ENCODE results near the gene CORO2A.

DNA sequence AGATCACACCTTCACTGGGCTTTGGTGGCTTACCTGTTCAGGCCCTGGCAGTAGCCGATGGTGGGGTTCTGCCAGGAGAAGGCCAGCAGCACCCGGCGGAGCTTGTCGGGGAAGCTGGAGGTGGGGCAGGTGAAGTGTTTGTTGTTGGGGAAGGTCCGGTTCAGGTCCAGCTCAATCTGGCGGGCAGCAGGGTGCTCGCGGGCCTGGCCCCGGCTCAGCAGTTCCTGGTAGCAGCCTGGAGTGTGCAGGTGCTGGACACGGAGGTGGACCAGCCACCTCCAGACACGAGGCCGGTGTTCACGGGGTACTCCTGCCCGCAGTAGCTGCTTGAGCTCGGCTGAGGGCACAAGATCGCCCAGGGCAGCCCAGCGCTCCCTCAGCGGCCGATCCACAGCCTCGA is 16.2 kb upstream of the CORO2A start:
- TF ChIP-seq, protein P1, sequence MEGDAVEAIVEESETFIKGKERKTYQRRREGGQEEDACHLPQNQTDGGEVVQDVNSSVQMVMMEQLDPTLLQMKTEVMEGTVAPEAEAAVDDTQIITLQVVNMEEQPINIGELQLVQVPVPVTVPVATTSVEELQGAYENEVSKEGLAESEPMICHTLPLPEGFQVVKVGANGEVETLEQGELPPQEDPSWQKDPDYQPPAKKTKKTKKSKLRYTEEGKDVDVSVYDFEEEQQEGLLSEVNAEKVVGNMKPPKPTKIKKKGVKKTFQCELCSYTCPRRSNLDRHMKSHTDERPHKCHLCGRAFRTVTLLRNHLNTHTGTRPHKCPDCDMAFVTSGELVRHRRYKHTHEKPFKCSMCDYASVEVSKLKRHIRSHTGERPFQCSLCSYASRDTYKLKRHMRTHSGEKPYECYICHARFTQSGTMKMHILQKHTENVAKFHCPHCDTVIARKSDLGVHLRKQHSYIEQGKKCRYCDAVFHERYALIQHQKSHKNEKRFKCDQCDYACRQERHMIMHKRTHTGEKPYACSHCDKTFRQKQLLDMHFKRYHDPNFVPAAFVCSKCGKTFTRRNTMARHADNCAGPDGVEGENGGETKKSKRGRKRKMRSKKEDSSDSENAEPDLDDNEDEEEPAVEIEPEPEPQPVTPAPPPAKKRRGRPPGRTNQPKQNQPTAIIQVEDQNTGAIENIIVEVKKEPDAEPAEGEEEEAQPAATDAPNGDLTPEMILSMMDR (IDR thresholded peaks at IDR 0.05): no peak
- TF ChIP-seq EP300 (IDR thresholded peaks at IDR 0.05) (no peak), POLR2A (IDR thresholded peaks at IDR 0.05; ENCODE audit: low read depth) (no peak)

All from esophagus muscularis mucosa (tissue), 4 donors.